T-helper 17 cell (primary cell): Measurements from ENCODE around the gene DDX31. TPM values are rescaled to one million over a fixed set of nuclear protein-coding genes. Genes with fewer than 3 reads are reported as not detected.
A peak's percentile ranks its signal among the peaks of the same experiment; 100 is the strongest.

Experiments
- ATAC-seq: fragments of 150-1000 bp; cut with Tn5 transposase; 2 replicates; pipeline ENCODE4 v1.10.0; 2021; ENCODE audit warnings: mild to moderate bottlenecking, moderate library complexity
- DNase-seq, 3 donors: peaks; one replicate each; pipeline versions ENCODE4 v3.0.0 to v3.0.0-alpha.2; 2020 to 2021
- H3K9me3 ChIP-seq: one replicate; pipeline ENCODE4 v1.7.0; 2013; ENCODE audit warnings: low read length, mild to moderate bottlenecking; ENCODE audit not compliant: control insufficient read depth, poor library complexity, severe bottlenecking
- H3K27ac Mint-ChIP-seq: one replicate; pipeline ENCODE4 v1.8.0; 2022; ENCODE audit warnings: mild to moderate bottlenecking, moderate library complexity, mixed read lengths
- H3K27me3 Mint-ChIP-seq: one replicate; pipeline ENCODE4 v1.8.0; 2022; ENCODE audit warnings: mixed read lengths
- H3K36me3 Mint-ChIP-seq: one replicate; pipeline ENCODE4 v1.8.0; 2022; ENCODE audit warnings: low read depth, mixed read lengths
- H3K4me1 Mint-ChIP-seq: one replicate; pipeline ENCODE4 v1.8.0; 2022; ENCODE audit warnings: mild to moderate bottlenecking, mixed read lengths
- H3K4me3 Mint-ChIP-seq: one replicate; pipeline ENCODE4 v1.8.0; 2022; ENCODE audit warnings: mild to moderate bottlenecking, moderate library complexity, mixed read lengths
- total RNA-seq, 4 donors: library from RNA in 2 of 4; stranded (reverse) in 2 of 4; gene quantifications; one replicate each; pipeline ENCODE4 v1.2.3 and lab custom pipeline; 2022 to 2026

Gene DDX31
- total RNA-seq, 2 donors from 2014 or later: 12.6 to 15.5 TPM

DNA sequence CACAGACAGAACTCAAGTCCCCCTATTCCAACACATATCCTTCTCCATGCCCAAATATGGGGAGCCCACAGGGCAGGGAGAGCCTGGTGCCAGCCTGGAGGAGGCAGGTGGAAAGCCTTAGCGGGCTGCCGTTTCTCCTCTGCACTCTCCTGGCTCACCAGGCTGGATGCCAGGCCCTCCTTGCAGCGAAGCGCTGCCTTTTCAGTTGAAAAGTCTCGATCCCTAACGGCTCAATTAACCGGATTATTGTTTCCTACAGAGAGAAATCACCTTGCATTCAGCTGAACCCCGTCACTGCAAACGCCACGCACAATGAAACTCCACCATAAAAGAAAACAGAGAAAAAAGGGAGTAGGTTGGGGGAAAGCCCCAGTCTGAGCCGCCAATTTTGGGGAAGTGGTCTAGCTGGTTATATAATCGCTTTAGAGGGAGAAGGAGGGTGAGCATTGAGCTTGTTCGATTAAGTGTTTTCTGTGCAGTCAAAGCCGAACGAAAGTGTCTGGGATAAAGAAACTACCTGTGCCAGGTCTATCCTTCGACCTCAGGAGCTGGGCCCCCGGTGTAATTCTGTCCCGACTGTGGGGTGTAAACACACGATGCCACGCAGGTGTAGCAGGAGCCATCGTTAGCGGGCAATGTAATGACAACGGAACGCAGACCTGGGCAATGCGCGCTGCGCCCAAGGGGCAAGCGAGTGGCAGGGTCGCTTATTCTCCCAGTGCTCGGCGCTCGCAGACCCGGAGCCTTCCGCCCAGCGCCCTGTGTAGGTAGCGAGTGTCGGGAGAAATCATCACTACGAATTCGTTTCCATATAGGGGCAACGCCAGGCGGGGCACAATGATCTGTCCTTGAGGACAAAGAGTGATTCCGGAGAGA, 83.6 kb downstream of the DDX31 start:
- Mint-ChIP-seq H3K4me3 (peak overlapping the region; percentile 19), H3K36me3 (peaks cover 5% of the 10 kb centered on the region), H3K27ac (peak overlapping the region; percentile 46), H3K4me1 (peaks cover 16% of the 10 kb centered on the region), H3K27me3 (peaks cover 70% of the 10 kb centered on the region)
- no peaks in the 10 kb centered on the region for H3K9me3 ChIP-seq
- ATAC-seq: no peak
- no peak for DNase-seq

GRCh38 chr9:132584601-132585560, 84.9 kb downstream of the DDX31 start:
- ATAC-seq (no peak), DNase-seq (no peak)
- Mint-ChIP-seq H3K27me3 (peaks cover 71% of the 10 kb centered on the region), H3K27ac (peak overlapping the region; percentile 47), H3K36me3 (peaks cover 3% of the 10 kb centered on the region), H3K4me3 (no peak overlapping the region), H3K4me1 (peaks cover 14% of the 10 kb centered on the region)
- no peaks in the 10 kb centered on the region for H3K9me3 ChIP-seq

- peaks cover 11% of the 10 kb centered on the region for H3K4me1 Mint-ChIP-seq
- ATAC-seq: no peak
- no peak for DNase-seq
- H3K4me3 Mint-ChIP-seq: no peak overlapping the region
- no peaks in the 10 kb centered on the region for H3K9me3 ChIP-seq
- peak overlapping the region; percentile 6 for H3K27ac Mint-ChIP-seq
- peaks cover 71% of the 10 kb centered on the region for H3K27me3 Mint-ChIP-seq
- peaks cover 4% of the 10 kb centered on the region for H3K36me3 Mint-ChIP-seq
Measured at GRCh38 chr9:132583584-132584304, 86.0 kb downstream of the DDX31 start.

DNA sequence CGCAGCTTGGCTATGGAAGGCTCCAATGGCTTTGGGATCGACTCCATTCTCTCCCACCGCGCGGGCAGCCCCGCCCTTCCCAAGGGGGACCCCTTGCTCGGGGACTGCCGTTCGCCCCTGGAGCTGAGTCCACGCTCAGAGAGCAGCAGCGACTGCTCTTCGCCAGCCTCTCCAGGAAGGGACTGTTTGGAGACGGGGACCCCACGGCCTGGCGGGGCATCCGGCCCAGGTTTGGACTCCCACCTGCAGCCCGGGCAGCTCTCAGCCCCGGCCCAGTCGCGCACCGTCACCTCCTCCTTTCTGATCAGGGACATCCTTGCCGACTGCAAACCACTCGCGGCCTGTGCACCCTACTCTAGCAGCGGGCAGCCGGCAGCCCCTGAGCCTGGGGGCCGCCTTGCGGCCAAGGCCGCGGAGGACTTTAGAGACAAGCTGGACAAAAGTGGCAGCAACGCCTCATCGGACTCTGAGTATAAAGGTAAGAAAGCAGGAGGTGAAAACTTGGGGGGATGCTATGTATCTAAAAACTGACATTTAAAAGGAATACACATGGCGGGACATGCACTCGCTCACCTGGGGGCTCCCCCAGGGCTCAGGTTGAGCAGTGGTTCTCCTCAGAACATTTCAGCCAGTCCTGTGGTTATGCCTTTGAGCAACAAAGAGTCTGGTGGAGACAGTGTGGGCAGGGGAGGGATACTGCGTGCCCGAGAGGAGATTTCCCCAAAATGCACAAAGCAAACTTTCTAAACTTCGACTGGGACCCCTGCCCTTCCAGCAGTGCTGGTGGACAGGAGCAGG, 86.8 kb downstream of the DDX31 start:
- Mint-ChIP-seq H3K4me1 (peaks cover 8% of the 10 kb centered on the region), H3K36me3 (peaks cover 3% of the 10 kb centered on the region), H3K4me3 (no peak overlapping the region), H3K27ac (peak overlapping the region; percentile 6), H3K27me3 (peaks cover 71% of the 10 kb centered on the region)
- ATAC-seq: no peak
- DNase-seq: no peak
- no peaks in the 10 kb centered on the region for H3K9me3 ChIP-seq

DNA sequence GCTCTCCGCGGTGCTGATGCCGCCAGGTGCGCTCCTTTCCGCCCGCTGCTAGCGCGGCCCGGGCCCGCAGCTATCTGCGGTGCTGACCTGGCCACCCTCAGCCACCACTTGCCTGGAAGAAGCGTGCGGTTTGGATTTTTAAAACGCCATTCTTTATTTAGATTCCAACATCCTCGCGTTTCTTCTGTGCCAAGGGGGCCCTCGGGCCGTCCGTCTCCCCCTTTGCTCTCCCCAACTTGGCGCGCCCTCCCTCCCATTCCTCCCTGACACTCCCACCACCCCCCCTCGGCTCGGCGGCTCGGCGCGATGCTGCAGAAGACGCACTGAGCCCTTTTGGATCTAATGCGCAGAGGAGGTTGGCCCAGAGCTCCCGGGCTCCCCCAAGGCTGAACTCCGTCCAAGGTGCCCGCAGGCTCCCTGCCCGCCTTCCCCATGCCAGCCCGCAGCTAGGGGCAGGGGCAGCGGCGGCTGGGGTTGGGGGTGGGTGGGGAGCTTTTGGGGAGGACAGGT, 87.5 kb downstream of the DDX31 start, which contains the start of gene BARHL1:
Gene BARHL1, plus strand, starts transcription at position 331 of the 510 bp plus-strand sequence. CDS start 192 bp downstream, outside the sequence.
- DNase-seq: no peak
- ATAC-seq: no peak
- H3K36me3 Mint-ChIP-seq: peaks cover 3% of the 10 kb centered on the region
- no peaks in the 10 kb centered on the region for H3K9me3 ChIP-seq
- peak within 1 kb of the TSS; percentile 71 for H3K4me3 Mint-ChIP-seq
- peaks cover 7% of the 10 kb centered on the region for H3K4me1 Mint-ChIP-seq
- H3K27me3 Mint-ChIP-seq: peaks cover 73% of the 10 kb centered on the region
- peak within 1 kb of the TSS; percentile 22 for H3K27ac Mint-ChIP-seq

- DNase-seq (no peak), ATAC-seq (no peak)
- peaks cover 79% of the 10 kb centered on the region for H3K27me3 Mint-ChIP-seq
- no peak overlapping the region for H3K4me3 Mint-ChIP-seq
- H3K9me3 ChIP-seq: no peaks in the 10 kb centered on the region
- peaks cover 4% of the 10 kb centered on the region for H3K4me1 Mint-ChIP-seq
- H3K27ac Mint-ChIP-seq: no peak overlapping the region
- H3K36me3 Mint-ChIP-seq: peaks cover 6% of the 10 kb centered on the region
Measured at GRCh38 chr9:132579427-132579798, 90.4 kb downstream of the DDX31 start.

DNA sequence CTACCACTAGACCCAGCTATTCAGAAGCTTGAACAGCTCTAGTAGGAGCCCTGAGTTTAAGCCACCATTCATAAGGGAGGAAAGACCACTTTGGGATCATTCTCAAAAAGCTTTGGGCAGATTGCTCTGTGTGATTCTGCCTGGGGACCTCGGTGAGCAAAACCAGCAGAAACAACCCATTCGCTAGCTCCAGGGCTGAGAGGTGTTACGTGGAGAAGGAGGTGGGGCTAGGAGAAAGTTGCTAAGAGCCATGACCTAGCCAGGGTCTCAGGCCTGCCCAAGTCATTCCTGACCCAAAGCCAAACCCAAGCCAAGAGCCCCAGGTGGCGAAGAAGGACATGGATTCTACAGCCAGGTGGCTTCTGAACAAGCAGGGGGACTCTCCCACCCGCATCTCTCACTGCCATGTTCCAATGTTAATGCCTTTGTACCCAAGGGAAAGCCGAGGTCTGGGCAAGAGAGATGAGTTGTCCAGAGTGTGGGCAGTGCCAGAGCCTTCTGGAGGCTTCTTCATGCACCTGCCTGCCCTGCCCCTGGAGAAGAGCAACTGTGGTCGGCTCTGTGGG, 91.3 kb downstream of the DDX31 start:
- Mint-ChIP-seq H3K4me1 (peaks cover 6% of the 10 kb centered on the region), H3K4me3 (no peak overlapping the region), H3K27me3 (peaks cover 77% of the 10 kb centered on the region), H3K36me3 (peaks cover 10% of the 10 kb centered on the region), H3K27ac (peak overlapping the region; percentile 45)
- ATAC-seq (no peak), DNase-seq (no peak)
- H3K9me3 ChIP-seq: no peaks in the 10 kb centered on the region

DNA sequence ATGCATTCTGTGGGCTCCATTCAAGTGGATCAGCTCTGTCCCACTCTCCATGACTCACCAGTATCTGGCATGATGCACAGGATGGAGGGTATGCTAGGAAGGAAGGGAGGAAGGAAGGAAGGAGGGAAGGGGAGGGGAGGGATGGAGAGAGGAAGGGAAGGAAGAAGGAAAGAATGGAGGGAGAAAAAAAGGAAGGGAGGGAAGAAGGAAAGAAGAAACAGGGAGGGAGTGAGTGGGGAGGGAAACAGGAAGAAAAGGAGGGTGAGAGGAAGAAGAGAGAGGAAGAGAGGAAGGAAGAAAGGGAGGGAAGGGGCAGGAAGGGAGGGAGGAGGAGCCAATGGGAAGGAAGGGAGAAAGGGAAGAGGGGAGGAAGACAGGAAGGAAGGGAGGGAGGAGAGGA, 92.7 kb downstream of the DDX31 start:
- Mint-ChIP-seq H3K27ac (no peak overlapping the region), H3K4me1 (peaks cover 6% of the 10 kb centered on the region), H3K4me3 (no peak overlapping the region), H3K27me3 (peaks cover 80% of the 10 kb centered on the region), H3K36me3 (peaks cover 10% of the 10 kb centered on the region)
- ATAC-seq (no peak), DNase-seq (no peak)
- no peaks in the 10 kb centered on the region for H3K9me3 ChIP-seq

DNA sequence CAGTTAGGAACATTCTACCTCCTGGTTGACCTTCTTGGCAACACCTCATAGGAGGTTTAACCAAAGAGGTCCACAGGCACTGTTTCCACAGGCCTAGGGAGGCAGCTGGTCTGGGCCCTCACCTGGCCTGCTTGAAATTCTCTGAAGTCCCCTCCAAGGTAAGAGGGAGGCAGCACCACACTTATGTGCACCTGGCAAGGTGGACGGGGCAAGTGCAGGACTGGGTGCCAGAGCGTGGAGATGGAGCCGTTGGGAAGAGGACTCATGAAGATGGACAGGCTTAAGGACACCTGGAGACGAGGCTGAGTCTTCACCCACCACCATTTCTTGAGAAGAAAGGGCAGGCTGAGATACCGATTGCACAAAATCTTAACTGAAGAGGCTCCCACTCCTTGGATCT, 94.0 kb downstream of the DDX31 start:
- Mint-ChIP-seq H3K27me3 (peaks cover 80% of the 10 kb centered on the region), H3K36me3 (peaks cover 12% of the 10 kb centered on the region), H3K27ac (no peak overlapping the region), H3K4me3 (no peak overlapping the region), H3K4me1 (peaks cover 4% of the 10 kb centered on the region)
- no peaks in the 10 kb centered on the region for H3K9me3 ChIP-seq
- no peak for ATAC-seq
- DNase-seq: no peak

DNA sequence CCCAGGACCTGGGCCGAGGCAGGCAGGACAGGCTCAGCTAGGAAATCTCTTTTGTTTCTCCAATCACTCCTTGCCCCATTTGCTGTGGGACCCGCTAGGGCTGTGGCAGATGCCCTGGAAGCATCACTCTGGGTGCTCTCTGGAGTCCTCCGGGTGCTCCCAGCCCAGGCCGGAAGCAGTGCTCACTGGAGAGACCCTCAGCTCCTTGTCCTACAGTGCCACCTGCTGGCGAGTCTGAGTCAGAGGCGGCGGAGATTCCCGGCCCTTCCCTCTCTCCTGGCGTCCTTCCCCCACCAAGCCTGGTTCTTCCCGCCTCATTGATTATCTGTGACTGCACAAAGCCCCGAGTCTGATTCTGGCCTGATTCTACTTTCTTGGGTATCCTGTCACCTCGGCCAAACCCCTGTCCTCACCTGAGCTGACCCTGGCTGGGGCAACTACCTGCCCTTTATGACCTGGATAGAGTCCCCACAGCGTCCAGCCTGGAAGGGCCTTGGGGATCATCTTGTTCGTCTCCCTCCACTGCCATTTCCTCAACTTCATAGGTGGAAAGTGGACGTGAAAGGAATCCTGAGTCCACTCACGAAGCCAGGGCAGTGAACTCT, 94.7 kb downstream of the DDX31 start:
- Mint-ChIP-seq H3K27me3 (peaks cover 81% of the 10 kb centered on the region), H3K27ac (no peak overlapping the region), H3K36me3 (peaks cover 12% of the 10 kb centered on the region), H3K4me1 (peaks cover 4% of the 10 kb centered on the region), H3K4me3 (no peak overlapping the region)
- DNase-seq (peak; percentile 28 to 33 (median 29)), ATAC-seq (peak; percentile 68)
- H3K9me3 ChIP-seq: no peaks in the 10 kb centered on the region

DNA sequence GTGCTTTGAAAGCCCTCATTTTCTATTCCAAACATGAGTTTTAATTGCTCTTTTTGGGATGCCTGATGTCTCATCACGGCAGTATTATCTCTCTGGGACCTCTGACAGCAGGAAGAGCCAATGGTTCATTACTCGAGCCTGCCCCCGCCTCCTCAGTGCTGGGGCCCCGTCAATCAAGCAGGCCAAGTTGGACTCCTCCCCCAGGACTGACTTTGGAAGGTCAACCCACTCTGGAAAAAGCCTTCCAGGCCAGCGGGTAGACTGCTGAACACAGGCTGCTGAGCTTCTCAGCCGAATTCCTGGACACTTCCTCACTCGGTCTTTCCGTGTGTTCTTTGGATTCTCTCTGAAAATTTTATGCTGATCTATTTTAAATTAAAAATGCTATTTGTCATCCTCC, 96.9 kb downstream of the DDX31 start:
- peaks cover 10% of the 10 kb centered on the region for H3K36me3 Mint-ChIP-seq
- no peak for ATAC-seq
- no peaks in the 10 kb centered on the region for H3K9me3 ChIP-seq
- no peak for DNase-seq
- H3K27ac Mint-ChIP-seq: no peak overlapping the region
- no peak overlapping the region for H3K4me3 Mint-ChIP-seq
- peaks cover 4% of the 10 kb centered on the region for H3K4me1 Mint-ChIP-seq
- peaks cover 66% of the 10 kb centered on the region for H3K27me3 Mint-ChIP-seq
